ENCODE results near the gene FCHSD2. TPM values are rescaled to one million over a fixed set of nuclear protein-coding genes. Genes with fewer than 3 reads are reported as not detected.

Gene FCHSD2
- total and polyA plus RNA-seq, 10 donors = 30.2 to 129 (median 69.7) TPM

DNA sequence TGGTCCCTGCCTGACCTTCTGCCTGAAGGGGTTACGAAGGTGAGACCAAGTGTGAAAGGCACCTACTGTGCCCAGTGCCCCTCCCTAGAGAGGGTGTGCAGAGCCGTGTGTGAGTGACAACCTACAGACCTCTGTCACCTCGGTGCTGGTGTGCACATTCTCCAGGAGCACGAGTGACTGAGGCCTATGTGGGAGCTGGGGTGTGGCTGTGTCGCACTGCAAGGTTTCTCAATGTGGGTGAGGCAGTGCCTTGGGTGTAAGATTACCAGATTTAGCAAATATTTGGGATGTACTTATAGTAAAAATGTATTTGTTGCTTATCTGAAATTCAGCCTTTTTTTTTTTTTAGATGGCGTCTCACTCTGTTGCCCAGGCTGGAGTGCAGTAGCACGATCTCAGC lies 353.9 kb downstream of the FCHSD2 start:
- intact Hi-C loops (cut with DNase I; ENCODE audit: low total_unique reads) = no loop called here
- Histone ChIP-seq H3K9me3 (no peaks in the 10 kb centered on the region), H3K27ac (peak overlapping the region; percentile 60 to 85 (median 75)), H3K27me3 (replicated peaks in 1 of 7) (no peaks in the 10 kb centered on the region), H3K36me3 (no peaks in the 10 kb centered on the region), H3K4me1 (peaks cover 20 to 54% (median 31%) of the 10 kb centered on the region in 6 donors), H3K4me3 (no peak overlapping the region)
- DNase-seq = no peak
- TF ChIP-seq POLR2A (IDR thresholded peaks at IDR 0.05) (no peak), POLR2AphosphoS5 (IDR thresholded peaks at IDR 0.05) (no peak)
- TF ChIP-seq, protein P1, sequence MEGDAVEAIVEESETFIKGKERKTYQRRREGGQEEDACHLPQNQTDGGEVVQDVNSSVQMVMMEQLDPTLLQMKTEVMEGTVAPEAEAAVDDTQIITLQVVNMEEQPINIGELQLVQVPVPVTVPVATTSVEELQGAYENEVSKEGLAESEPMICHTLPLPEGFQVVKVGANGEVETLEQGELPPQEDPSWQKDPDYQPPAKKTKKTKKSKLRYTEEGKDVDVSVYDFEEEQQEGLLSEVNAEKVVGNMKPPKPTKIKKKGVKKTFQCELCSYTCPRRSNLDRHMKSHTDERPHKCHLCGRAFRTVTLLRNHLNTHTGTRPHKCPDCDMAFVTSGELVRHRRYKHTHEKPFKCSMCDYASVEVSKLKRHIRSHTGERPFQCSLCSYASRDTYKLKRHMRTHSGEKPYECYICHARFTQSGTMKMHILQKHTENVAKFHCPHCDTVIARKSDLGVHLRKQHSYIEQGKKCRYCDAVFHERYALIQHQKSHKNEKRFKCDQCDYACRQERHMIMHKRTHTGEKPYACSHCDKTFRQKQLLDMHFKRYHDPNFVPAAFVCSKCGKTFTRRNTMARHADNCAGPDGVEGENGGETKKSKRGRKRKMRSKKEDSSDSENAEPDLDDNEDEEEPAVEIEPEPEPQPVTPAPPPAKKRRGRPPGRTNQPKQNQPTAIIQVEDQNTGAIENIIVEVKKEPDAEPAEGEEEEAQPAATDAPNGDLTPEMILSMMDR (IDR thresholded peaks at IDR 0.05 in 8 of 11, conservative IDR thresholded peaks at IDR 0.05 in 3 of 11) = no peak
- 62 to 72% (median 66%) methylated on average over 7 of the region's 7 CpGs for WGBS, 5 donors

DNA sequence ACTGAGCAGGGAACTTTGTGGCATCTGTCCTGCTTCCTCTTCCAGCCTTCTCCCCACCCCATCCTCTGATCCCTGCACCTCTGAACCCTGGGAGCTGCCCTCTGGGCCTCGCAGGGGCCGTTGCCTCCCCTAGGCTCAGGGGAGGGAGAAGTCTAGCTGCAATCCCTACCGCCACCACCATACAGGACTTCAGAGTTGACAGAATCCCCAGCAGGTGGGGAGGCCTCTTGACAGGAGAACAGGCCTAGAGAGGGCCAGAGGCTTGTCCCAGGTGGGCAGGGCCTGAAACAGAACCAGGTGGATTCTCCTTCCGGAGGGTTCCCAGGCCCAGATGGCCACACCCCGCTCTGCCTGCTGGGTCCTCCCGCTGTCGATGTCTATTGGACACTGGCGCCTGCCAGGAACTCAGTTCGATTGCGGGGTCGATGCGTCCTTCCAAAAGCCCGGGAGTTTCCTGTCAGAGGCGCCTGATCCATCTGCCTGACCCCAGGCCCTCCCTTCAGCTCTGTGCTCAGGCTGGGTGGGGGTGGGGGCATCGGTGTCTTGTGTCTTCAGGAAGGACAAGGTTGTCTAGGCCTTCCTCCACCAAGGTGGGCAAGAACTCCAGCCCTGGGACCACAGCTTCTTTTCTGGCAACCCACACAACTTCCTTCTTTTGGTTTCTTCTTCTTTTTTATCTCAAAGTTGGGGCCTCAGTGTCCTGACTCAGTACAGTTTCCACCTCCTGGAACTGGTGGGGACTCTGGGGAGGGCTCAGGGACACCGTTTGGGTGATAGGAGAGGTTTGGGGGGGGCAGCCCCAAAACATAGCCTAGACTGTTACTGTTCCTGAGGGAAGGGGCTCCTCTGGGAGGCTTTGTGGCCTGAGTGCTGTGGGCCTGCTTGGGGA lies 354.7 kb downstream of the FCHSD2 start:
- Histone ChIP-seq H3K4me1 (peaks cover 18 to 51% (median 25%) of the 10 kb centered on the region in 6 donors), H3K4me3 (peak overlapping the region in 1 of 8 donors; percentile 21), H3K9me3 (no peaks in the 10 kb centered on the region), H3K27ac (peak overlapping the region; percentile 60 to 85 (median 75)), H3K27me3 (replicated peaks in 1 of 7) (no peaks in the 10 kb centered on the region), H3K36me3 (no peaks in the 10 kb centered on the region)
- peak; percentile 81 for DNase-seq
- whole genome bisulfite sequencing, 5 donors = 23 to 38% (median 33%) methylated on average over 13 to 16 of the region's 16 CpGs
- TF ChIP-seq, protein P1 (IDR thresholded peaks at IDR 0.05 in 8 of 11, conservative IDR thresholded peaks at IDR 0.05 in 3 of 11) = peak in 9 of 11 experiments; percentile 3 to 41 (median 32)
- TF ChIP-seq POLR2AphosphoS5 (IDR thresholded peaks at IDR 0.05) = peak in 1 of 3 donors; percentile 19
- TF ChIP-seq POLR2A (IDR thresholded peaks at IDR 0.05) = no peak
- intact Hi-C loops (cut with DNase I; ENCODE audit: low total_unique reads) = no loop called here

Small RNA genes within 50 kb of the gene (small RNA-seq; reads per million reads assigned to genes)
- gene RNU6-672P = 0 reads per million in 4 donors

Other genes with a start within 250 kb of the FCHSD2 start
- 10 to 100 TPM in 5 of 7 donors, 1 to 10 TPM in 2; 8.3 to 17.5 (median 12.0) TPM for gene P2RY2, start 76.0 kb upstream of the FCHSD2 start, total RNA-seq
- gene P2RY2, start 76.0 kb upstream of the FCHSD2 start, polyA plus RNA-seq = 1 to 10 TPM in 2 of 3 donors, under 1 TPM in 1; 0.99 to 3.3 (median 1.2) TPM
- gene P2RY6, start 130.0 kb upstream of the FCHSD2 start, total RNA-seq = 100 to 1,000 TPM in 1 of 7 donors, 10 to 100 TPM in 6; 41.1 to 109 (median 63.9) TPM
- 10 to 100 TPM in 2 of 3 donors, 1 to 10 TPM in 1; 8.2 to 25.2 (median 10.6) TPM for gene P2RY6, start 130.0 kb upstream of the FCHSD2 start, polyA plus RNA-seq
- 10 to 100 TPM; 21.5 to 48.5 (median 41.6) TPM for gene ARHGEF17, start 166.0 kb upstream of the FCHSD2 start, total RNA-seq
- 10 to 100 TPM in 1 of 3 donors, 1 to 10 TPM in 2; 5.1 to 17.0 (median 6.3) TPM for gene ARHGEF17, start 166.0 kb upstream of the FCHSD2 start, polyA plus RNA-seq
- 10 to 100 TPM; 28.1 to 79.8 (median 41.3) TPM for gene RELT, start 234.1 kb upstream of the FCHSD2 start, total RNA-seq
- gene RELT, start 234.1 kb upstream of the FCHSD2 start, polyA plus RNA-seq = 10 to 100 TPM; 13.5 to 28.2 (median 21.7) TPM